Measurements from ENCODE around the gene OR2H1. TPM values are rescaled to one million over a fixed set of nuclear protein-coding genes. Genes with fewer than 3 reads are reported as not detected.
"Not testable (repeated sequence)": the region's sequence is repeated elsewhere in the genome, so short reads cannot be mapped to it uniquely, and the experiment has no call there.

Gene OR2H1
- total and polyA plus RNA-seq, 11 donors = not detected

GRCh38 chr6:29442719-29443118 lies 14.2 kb upstream of the OR2H1 start:
- Histone ChIP-seq H3K36me3 (no peaks in the 10 kb centered on the region), H3K4me3 (no peak overlapping the region), H3K9me3 (no peaks in the 10 kb centered on the region), H3K27me3 (peaks cover 0 to 14% (median 0%) of the 10 kb centered on the region in 9 donors), H3K4me1 (no peaks in the 10 kb centered on the region), H3K27ac (no peak overlapping the region)
- ATAC-seq = no peak
- whole genome bisulfite sequencing, 4 donors = 85 to 93% (median 88%) methylated on average over 1 of the region's 1 CpG
- TF ChIP-seq CTCF (IDR thresholded peaks at IDR 0.05) (no peak), POLR2A (IDR thresholded peaks at IDR 0.05) (no peak)
- intact Hi-C loops (cut with DNase I) = no loop called here
- DNase-seq = no peak

GRCh38 chr6:29444031-29444430 lies 12.9 kb upstream of the OR2H1 start:
- 70 to 88% (median 79%) methylated on average over 1 of the region's 1 CpG for WGBS, 4 donors
- peaks cover 0 to 14% (median 0%) of the 10 kb centered on the region in 9 donors for H3K27me3 ChIP-seq
- H3K27ac ChIP-seq; ATAC-seq; H3K4me1 ChIP-seq; H3K9me3 ChIP-seq; intact Hi-C loops (cut with DNase I); DNase-seq; H3K36me3 ChIP-seq; H3K4me3 ChIP-seq: not testable (repeated sequence)

- Histone ChIP-seq H3K4me1 (no peaks in the 10 kb centered on the region), H3K36me3 (no peaks in the 10 kb centered on the region), H3K27ac (no peak overlapping the region), H3K27me3 (peaks cover 0 to 30% (median 0%) of the 10 kb centered on the region in 9 donors), H3K9me3 (peaks cover 0 to 2% (median 0%) of the 10 kb centered on the region in 12 donors), H3K4me3 (no peak overlapping the region)
- ATAC-seq = no peak
- 86 to 97% (median 87%) methylated on average over 1 of the region's 1 CpG for WGBS, 4 donors
- no peak for DNase-seq
- intact Hi-C loops (cut with DNase I) = no loop called here
- TF ChIP-seq CTCF (IDR thresholded peaks at IDR 0.05) (no peak), POLR2A (IDR thresholded peaks at IDR 0.05) (no peak)
Measured at GRCh38 chr6:29447670-29448069, 9.3 kb upstream of the OR2H1 start.

GRCh38 chr6:29451471-29452193 lies 5.3 kb upstream of the OR2H1 start:
- H3K4me1 ChIP-seq = no peaks in the 10 kb centered on the region
- H3K9me3 ChIP-seq = peaks cover 0 to 2% (median 0%) of the 10 kb centered on the region in 12 donors
- DNase-seq = no peak
- ATAC-seq = no peak
- TF ChIP-seq CTCF (IDR thresholded peaks at IDR 0.05) (no peak), POLR2A (IDR thresholded peaks at IDR 0.05) (no peak)
- no peak overlapping the region for H3K27ac ChIP-seq
- intact Hi-C loops (cut with DNase I) = no loop called here
- 71 to 76% (median 74%) methylated on average over 3 of the region's 3 CpGs for WGBS, 4 donors
- no peak overlapping the region for H3K4me3 ChIP-seq
- H3K27me3 ChIP-seq = peaks cover 0 to 23% (median 0%) of the 10 kb centered on the region in 9 donors
- H3K36me3 ChIP-seq = no peaks in the 10 kb centered on the region
